EH (cell line): ENCODE data around the gene OGFOD3.
"Not testable (repeated sequence)": the region's sequence is repeated elsewhere in the genome, so short reads cannot be mapped to it uniquely, and the experiment has no call there.

ENCODE experiments used
- DNase-seq: peaks from one replicate; pipeline ENCODE4 v3.0.0-alpha.2; 2015; ENCODE audit warnings: low read depth

OGFOD3 gene

DNA sequence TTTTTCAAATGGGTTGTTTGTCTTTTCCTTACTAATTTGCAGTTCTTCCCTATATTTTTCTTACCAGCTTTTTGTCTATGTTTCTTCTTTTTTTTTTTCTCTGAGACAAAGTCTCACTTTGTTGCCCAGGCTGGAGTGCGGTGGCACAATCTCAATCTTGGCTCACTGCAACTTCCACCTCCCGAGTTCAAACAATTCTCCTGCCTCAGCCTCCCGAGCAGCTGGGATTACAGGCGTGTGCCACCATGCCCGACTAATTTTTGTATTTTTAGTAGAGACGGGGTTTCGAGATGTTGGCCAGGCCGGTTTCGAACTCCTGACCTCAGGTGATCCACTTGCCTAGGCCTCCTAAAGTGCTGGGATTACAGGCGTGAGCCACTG is 45.3 kb downstream of the OGFOD3 start:
- DNase-seq, result not testable (repeated sequence)

DNA sequence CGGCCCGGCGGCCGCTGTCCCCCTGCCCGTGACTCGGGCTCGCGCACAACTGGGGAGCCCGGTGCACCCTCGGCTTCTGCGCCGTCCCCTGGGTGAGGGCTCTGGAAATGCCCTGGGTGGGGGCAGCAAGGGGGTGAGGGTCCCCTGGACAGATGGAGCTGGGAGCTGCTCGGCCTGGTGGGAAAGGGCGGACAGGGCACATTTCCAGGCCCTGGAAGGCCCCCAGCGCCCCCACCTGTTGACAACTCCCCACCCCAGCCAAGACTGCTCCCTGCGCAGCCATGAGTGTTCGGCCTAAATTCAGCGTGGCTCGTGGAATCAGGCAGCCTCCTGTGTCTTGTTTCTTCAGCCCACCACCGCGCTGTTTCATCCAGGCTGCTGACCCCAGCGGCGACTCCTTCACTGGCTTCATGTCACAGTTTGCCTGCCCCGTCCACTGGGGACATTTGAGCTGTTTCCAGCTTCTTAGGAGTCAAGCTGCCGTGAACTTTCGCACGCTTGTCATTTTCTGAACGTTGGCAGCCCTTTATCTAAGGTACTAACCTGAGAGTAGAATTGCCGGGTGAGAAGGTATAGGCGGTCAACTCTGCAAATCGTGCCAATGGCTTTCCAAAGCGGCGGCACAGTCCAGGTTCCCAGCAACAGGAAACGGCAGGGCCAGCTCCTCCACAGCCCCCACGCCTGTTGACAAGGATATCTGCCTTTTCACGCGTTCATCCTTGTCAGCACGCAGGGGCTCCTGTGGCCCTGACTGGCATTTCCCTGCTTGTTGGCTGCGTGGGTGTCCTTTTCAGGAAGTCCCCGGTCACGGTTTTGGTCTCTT is 45.9 kb downstream of the OGFOD3 start:
- no peak for DNase-seq

DNA sequence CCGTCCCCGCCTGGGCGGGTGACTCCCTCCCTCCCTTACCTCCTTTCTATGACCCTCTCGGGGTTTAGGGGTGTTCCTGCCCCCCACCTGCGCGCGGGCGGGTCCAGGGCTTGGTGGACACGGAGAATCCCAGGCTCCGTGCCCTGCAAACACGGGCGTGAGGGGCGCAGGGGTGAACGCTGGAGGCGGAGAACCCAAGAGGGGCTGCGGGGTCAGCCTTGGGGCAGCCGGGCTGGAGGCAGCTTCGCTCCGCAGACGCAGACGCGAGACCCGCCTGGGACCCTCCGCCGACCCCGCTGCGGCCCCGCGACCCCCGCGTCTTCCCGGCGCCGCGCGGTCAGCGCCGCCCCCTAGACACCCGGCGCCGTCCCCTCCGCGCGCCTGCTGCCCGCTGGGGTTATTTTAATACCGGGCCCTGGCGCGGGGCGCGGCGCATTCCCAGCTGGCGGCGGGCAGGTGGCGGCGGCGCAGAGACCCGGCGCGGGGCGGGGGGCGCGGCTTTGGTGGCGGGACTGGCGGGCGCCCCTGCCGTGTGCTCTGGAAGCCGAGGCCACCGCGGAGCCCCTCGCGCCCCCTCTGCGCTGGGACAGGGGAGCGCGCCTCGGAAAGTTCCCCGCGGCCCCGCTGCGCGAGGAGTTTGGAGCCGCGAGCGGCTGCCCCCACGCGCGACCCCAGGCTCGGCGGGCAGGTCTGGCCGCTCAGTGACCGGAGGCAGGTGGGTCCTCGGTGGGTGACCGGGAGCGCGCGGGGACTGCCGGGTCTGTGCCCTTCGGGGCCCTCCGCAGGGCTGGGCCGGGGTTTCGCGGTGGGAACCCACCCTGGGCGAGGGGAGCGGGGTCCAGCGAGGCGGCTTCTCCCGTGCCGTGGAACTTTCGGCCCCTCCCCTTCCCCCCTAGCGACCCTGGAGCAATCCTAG is 46.8 kb downstream of the OGFOD3 start, which contains the start of gene UTS2R:
UTS2R (plus strand) TSS at position 433 of the 916 bp plus-strand sequence. CDS start 2,560 bp downstream, outside the sequence.
- DNase-seq, result no peak

DNA sequence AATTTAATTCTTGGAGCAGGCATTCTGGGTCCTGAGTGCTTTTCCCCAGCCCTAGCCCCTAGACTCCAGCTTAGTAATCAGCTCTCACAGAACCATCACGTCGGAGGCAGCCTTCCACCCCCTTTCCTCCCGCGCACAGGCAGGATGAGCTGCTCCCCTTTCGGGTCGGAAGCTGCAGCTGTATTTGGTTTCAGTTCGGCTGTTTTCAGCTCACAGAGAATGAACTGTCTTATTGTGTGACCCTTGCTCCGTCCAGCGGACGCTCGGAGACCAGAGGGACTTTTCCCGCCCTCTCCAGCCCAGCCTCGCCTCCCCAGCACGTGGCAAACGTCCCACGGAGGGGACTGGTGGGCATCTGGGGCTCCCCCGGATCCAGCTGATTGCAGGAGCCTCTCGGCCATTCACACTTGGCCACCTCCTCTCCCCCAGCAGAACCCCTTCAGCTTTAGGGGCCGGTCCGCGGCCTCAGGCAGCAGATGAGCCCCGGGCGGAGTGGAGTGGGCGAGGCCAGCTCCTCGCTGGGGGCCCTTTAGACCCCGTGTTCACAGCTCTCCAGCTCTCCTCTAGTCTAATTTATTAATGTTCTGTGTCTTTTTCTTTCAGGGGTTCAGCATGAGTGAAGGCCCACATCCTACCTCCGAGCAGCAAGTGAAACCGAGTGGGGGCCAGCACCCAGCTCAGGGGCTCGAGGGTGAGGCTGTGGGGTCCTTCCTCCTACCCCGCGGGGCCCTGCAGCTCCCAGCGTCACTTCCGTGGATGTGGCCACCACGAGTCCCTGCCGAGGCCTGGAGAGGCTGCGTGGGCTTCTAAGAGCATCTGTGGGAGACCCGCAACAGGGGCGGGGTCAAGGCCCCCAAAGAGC is 47.7 kb downstream of the OGFOD3 start:
- peak; percentile 18 for DNase-seq

DNA sequence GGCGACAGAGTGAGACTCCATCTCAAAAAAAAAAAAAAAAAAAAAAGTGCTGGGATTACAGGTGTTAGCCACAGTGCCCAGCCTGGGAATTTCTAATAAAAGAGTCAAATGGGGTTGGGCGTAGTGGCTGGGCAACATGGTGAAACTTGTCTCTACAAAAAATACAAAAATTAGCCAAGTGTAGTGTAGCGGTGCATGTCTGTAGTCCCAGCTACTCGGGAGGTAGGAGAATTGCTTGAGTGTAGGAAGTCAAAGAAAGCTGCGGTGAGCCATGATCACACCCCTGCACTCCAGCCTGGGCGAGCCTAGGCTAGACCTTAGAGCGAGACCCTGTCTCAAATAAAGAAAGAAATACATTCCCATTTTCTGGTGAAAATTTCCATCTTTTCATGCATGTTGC is 49.2 kb downstream of the OGFOD3 start:
- DNase-seq, result no peak

DNA sequence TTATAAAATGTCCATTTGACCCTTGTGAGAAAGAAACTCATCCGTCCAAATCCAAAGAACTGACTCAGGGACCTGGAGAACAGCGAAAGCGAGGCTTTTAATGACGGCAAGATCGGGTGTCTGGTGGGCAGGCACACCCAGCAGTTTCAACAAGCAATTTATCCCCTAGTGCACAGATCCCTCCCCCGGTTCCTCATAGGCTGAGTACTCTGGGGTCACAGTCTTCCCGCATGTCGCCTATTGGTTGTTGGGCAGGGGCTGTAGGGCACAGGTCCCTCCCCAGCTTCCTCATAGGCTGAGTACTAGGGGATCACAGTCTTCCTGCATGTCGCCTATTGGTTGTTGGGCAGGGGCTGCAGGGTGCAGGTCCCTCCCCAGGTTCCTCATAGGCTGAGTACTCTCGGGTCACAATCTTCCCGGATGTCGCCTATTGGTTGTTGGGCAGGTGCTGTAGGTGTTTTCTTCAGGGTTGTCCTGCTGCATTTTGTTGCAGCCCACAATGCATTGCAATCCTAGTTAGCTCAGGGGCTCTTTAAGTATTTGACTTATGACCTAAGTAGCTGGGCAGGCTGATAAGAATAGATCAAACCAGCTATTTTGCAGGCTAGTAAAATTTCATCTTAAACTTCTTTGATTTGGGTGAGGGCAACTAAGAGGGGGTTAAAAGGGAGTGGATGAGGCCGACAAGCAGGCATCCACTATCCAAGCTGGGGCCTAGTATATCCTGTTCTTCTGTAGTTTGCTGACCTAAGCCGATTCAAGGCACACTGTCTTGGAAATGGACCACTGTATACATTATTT is 50.5 kb downstream of the OGFOD3 start:
- peak; percentile 16 for DNase-seq

DNA sequence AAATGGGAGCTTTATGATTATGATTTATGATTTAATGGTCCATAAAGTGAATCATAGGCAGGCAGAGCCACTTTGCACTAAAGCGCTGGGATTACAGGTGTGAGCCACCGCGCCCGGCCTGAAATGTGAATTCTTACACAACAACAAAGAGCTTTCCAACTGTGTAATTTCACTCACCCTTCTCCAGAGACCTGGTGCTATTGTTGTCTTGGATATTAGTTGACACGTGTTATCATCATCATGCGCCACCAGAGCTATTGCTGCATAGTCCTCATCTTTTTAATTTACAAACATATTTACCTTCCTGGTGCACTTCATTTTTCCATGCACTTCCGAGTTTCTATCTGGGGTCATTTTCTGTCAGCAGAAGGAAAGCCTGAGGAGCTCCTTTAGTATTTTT is 51.6 kb downstream of the OGFOD3 start:
- DNase-seq, result no peak

DNA sequence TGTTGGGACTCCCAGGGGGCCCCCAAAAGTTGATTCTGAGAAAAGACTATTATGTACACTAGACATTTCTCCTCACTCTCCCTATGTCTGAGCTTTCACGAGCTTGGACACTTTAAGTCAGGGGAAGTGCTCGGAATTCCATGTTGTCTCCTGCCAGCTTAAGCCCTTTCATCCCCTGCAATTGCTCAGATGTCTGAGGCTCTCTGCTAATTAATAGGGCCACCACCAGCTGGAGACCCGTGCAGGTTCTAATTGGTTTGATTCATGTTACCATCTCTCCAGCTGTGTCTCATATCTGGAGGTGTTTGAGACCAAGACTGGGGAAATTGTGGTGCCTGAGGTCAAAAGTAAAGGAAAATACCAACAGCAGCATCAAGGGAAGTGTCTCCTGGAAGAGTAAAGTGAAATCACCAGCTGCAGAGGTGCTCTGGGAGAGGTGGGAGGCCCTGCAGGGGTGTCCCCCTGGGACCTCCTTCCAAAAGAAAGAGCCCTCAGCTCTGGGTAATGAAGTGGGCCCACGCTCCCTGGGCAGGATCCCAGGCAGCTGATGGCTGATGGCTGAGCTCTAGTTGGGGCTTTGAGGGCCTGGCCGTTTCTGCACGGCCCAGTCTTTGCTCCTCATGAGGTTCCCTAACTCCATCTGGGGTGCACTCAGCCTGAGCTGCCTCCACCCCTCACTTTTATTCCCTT is 52.6 kb downstream of the OGFOD3 start:
- DNase-seq, result no peak

DNA sequence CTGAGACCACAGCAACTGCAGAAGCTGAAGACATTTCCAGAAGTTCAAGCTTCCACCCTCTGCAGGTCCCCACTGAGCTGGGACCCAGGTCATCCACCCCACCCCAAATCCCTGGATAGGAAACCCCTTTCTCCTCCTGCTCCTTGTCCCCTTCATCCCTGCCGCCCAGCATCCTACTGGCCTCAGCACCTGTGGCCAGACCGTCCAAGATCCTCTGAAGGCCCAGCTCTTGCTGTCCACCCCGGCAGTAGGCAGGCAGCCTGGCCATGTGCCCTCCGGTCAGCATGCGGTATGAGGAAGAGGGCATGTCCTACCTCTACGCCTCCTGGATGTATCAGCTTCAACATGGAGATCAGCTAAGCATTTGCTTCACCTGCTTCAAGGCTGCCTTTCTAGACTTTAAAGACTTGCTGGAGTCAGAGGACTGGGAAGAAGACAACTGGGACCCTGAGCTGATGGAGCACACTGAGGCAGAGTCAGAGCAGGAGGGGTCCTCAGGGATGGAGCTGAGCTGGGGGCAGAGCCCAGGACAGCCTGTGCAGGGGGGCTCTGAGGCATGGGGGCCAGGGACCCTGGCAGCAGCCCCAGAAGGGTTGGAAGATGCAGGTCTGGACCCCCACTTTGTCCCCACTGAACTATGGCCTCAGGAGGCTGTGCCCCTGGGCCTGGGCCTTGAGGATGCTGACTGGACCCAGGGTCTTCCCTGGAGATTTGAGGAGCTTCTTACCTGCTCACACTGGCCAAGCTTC is 56.3 kb downstream of the OGFOD3 start:
- no peak for DNase-seq

DNA sequence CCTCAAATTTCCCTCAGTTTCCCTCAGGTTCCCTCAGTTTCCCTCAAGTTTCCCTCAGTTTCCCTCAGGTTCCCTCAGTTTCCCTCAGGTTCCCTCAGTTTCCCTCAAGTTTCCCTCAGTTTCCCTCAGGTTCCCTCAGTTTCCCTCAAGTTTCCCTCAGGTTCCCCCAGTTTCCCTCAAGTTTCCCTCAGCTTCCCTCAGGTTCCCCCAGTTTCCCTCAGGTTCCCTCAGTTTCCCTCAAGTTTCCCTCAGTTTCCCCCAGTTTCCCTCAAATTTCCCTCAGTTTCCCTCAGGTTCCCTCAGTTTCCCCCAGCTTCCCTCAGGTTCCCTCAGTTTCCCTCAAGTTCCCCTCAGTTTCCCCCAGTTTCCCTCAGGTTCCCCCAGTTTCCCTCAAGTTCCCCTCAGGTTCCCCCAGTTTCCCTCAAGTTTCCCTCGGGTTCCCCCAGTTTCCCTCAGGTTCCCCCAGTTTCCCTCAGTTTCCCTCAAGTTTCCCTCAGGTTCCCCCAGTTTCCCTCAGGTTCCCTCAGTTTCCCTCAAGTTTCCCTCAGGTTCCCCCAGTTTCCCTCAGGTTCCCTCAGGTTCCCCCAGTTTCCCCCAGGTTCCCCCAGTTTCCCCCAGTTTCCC is 58.8 kb downstream of the OGFOD3 start:
- DNase-seq, result not testable (repeated sequence)

DNA sequence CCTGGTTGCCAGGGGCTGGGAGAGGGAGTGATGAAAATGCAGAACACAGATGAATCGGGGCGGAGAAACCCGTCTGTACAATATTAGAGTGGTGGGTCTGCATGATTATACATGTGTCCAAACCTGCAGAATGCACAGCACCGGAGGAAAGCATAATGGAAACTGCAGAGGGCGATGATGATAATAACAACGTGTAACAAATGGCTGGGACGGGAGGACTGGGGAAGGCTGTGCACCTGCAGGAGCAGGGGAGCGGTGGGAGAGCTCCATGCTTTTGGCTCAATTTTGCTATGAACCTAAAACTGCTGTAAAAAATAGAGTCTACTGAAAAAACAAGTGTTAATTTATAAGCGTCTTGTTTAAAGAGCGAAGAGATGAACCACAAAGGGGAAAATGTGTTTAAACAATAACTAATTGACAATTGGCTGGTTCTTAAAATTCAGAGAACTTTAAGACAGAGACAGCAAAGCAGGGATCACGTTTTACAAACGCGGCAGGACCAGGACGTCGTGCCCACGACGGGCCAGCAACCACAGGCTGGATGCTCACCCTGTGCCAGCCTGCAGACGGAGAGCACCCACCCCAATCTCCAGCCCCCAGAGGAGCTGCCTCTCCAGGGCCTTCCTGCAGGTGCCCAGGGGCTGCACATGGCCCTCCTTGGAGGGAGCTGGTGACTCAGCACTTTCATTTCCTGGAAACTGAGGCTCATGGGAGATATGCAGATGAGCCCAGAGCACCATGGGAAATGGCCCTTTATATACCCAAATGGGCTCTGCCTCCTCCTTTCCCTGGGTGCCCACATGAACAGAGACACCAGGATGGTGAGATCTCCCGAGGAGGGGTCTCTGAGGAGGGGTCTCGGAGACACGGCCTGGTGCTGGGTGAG is 59.7 kb downstream of the OGFOD3 start, which contains the start of gene TEX19:
TEX19 (plus strand) TSS at position 783 of the 886 bp plus-strand sequence. CDS start 2,904 bp downstream, outside the sequence.
- peak; percentile 27 for DNase-seq

DNA sequence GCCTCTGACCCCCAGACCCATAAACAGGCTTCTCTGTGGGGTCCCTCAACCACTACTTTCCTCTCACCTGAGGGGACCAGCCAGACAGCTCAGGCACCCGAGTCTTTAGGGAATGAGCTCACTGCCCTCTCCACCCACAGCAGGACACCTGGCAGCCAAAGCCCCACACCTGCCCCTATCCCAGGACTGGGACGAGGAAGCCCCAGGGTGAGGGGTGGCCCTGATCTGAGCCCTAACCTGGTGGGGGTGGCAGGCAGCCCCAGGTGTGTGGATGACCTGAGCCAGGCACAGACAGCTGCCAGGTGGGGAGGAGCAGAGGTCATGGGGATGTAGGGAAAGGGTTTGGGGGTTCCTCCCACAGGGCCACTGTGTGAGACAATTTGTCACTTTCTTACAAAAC is 61.0 kb downstream of the OGFOD3 start:
- no peak for DNase-seq

DNA sequence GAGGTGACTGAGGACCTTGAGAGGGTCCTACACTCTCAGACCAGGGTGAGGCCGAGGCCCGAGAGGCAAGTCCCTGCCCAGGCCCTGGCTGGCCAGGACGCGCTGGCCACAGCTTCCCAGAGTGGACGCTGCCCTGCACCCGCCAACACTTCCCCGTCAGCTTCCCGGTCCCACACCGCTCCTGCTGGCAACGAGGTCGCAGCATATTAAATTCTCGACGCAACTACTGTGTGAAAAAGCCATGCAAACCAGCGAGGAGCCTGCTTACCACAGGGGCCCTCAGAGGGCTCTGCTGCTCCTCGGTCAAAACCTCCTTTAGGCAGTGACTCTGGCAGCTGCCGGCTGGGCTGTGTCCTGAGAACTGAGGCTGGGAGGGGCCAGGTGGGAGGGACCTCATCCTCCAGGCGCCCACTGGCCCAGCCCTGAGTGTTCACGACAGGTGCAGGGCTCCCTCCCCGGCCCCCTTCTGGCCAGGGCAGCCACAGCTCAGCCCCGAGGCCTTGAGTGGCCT is 61.5 kb downstream of the OGFOD3 start:
- DNase-seq, result no peak

DNA sequence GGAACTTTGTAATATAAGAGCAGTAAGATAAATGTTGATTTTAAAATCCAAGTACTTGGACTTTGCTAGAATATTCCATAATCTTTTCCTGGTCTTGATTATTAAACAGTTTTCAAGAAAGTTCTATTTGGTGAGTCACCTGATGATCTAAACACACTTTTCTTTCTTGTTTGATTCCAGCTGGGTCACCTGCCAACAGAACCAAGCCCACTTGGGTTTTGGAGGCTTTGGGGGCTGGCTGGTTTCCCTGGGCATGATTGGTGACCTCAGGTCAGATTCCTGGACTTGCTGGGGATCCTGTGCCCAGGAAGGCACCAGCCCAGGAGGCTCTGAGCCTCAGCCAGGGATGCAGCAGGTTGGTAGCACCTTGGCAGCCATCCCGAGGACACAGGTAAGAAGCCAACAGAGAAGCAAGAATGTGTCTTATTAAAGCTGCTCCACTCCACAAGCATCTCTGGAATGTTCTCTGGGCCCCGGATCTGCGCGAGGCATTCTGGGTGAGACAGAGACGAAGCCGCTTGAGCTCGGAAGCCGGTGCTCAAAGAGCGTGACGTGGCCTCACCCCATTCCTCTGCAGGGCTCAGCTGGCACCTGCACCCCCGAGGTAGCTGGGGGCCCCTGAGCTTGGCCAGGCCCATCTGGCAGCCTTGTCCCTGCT is 62.5 kb downstream of the OGFOD3 start:
- no peak for DNase-seq

DNA sequence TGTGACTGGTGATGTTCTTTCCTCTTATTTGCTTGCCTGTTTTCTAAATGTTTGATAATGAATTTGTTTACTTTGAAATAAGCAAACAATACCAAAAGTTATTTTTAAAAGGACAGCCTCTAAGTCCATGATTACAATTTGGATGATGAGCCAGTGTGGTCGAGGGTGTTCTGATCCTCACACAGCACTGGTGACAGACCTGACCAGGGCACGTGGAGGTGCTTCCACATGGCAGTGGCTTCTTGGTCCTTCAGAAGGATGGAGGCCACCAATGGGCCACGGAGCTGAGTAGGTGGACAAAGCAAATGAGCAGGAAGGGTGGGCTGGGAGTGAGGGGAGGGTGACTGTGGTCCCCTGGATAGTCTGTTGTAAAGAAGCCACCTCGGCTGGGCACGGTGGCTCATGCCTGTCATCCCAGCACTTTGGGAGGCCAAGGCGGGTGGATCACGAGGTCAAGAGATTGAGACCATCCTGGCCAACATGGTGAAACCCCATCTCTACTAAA is 63.5 kb downstream of the OGFOD3 start:
- no peak for DNase-seq

DNA sequence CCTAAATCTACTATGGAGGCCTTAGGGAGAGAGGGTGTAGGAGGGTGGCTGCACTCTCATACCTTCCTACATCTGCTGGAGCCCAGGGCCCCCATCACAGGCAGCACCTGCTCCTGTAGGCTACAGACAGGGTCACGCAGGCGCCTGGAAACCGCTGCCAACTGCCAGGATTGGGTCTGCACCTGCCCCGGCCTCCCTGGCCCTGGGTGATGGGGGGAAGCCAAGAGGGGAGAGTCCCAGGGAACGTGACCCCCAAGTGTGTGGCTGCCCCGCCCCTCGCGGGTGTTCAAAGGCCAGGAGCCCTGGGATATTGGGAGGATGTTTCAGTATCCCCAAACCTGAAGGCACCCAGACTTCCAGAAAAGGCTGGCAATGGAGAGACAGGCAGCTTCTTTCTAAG is 64.9 kb downstream of the OGFOD3 start:
- DNase-seq, result no peak
